Psoas muscle (tissue), 8 donors: ENCODE results near the gene ABCC4. TPM values are rescaled to one million over a fixed set of nuclear protein-coding genes. Genes with fewer than 3 reads are reported as not detected.

ENCODE experiments used
- ATAC-seq, 4 donors: fragments of 200-7000 bp; cut with Tn5 transposase; one replicate each; pipeline ENCODE4 v1.9.1; 2020; ENCODE audit warnings: moderate library complexity in 3 of 4, mild to moderate bottlenecking in 2 of 4
- DNase-seq, 2 donors: peaks; one replicate each; pipeline ENCODE4 v3.0.0-alpha.2; 2020
- H3K27ac ChIP-seq: fragments of 200-600 bp; one replicate; pipeline ENCODE4 v1.8.0; 2022
- H3K27me3 ChIP-seq, 3 donors: fragments of 200-600 bp in 1 of 3; one replicate each; pipeline versions ENCODE4 v1.6.1 to v1.8.0; 2013 to 2022; ENCODE audit warnings: low read length in 2 of 3, mild to moderate bottlenecking in 2 of 3, moderate library complexity in 1 of 3; ENCODE audit not compliant: insufficient read depth in 3 of 3
- H3K36me3 ChIP-seq, 2 donors: fragments of 200-600 bp in 1 of 2; one replicate each; pipeline versions ENCODE4 v1.6.1 to v1.8.0; 2013 to 2022; ENCODE audit warnings: low read depth in 1 of 2, mild to moderate bottlenecking in 1 of 2, moderate library complexity in 1 of 2; ENCODE audit not compliant: insufficient read depth in 1 of 2
- H3K4me1 ChIP-seq: fragments of 200-600 bp; one replicate; pipeline ENCODE4 v1.8.0; 2022
- H3K4me3 ChIP-seq: fragments of 200-600 bp; one replicate; pipeline ENCODE4 v1.8.0; 2022; ENCODE audit warnings: mild to moderate bottlenecking
- H3K9me3 ChIP-seq: fragments of 200-600 bp; one replicate; pipeline ENCODE4 v1.8.0; 2022
- CTCF ChIP-seq: fragments of 200-600 bp; IDR thresholded peaks from one replicate; pipeline ENCODE4 v1.8.0; 2022; ENCODE audit warnings: antibody characterized with exemption
- WGBS, 3 donors: extraction: QIAGEN DNeasy Blood & Tissue Kit; methylation state at CpG; one replicate each; pipeline versions ENCODE4 v1.1.6 to v1.1.7; 2013; 5-methylcytosine and 5-hydroxymethylcytosine counted together
- intact Hi-C, 2 donors: fragments of 100-400 bp; cut with DNase I; formaldehyde crosslinking; loops; one replicate each; pipeline versions ENCODE4 v1.11.0 to v1.14.2; 2022
- long read RNA-seq, 2 donors: library from polyadenylated mRNA; unstranded; transcript quantifications; one replicate each; pipeline ENCODE4 v2.0.0, GENCODE V29; 2021
- polyA plus RNA-seq, 3 donors: library from polyadenylated mRNA; stranded (reverse); fragments of 200-250 nt; gene quantifications; one replicate each; pipeline ENCODE4 v1.2.3, GENCODE V29; 2013
- total RNA-seq, 4 donors: library from RNA; stranded (reverse); fragmentation: NEBNext Ultra II Directional in 2 of 4; extraction: Animal tissue kit (Norgen Biotek cat#: 25700) in 2 of 4; gene quantifications; one replicate each; pipeline versions ENCODE4 v1.2.1 to v1.2.4, GENCODE V29; 2021 to 2023
- donor health status: healthy with polysubstance abuse.
- donor health status: DM: no; HTN: no; CAD: no; lungs with moderate emphysema.
- donor health status: Bipolar disorder and iron deficiency.
- donor health status: healthy.
- donor health status: DM: yes; HTN: yes; CAD: no.
- donor health status: DM: no; HTN: no; CAD: no.
- donor health status: DM: no; HTN: no; CAD: no.
- donor health status: DM: yes; HTN: yes; CAD: no.

The ABCC4 gene
- total RNA-seq (10 to 100 TPM in 1 of 4 donors, 1 to 10 TPM in 3; 4.3 to 25.2 (median 6.6) TPM), polyA plus RNA-seq (1 to 10 TPM; 2.3 to 6.1 (median 3.2) TPM)
- long read RNA-seq, donor 1, full-length matches to known transcripts: 6 of 22 reads
- long read RNA-seq, donor 1, partial matches to known transcripts: 5 of 22 reads
- long read RNA-seq, donor 1, other reads (novel, unspliced or antisense): 11 of 22 reads
- long read RNA-seq, donor 2, full-length matches to known transcripts: 4 of 11 reads
- long read RNA-seq, donor 2, partial matches to known transcripts: 4 of 11 reads
- long read RNA-seq, donor 2, other reads (novel, unspliced or antisense): 3 of 11 reads

DNA sequence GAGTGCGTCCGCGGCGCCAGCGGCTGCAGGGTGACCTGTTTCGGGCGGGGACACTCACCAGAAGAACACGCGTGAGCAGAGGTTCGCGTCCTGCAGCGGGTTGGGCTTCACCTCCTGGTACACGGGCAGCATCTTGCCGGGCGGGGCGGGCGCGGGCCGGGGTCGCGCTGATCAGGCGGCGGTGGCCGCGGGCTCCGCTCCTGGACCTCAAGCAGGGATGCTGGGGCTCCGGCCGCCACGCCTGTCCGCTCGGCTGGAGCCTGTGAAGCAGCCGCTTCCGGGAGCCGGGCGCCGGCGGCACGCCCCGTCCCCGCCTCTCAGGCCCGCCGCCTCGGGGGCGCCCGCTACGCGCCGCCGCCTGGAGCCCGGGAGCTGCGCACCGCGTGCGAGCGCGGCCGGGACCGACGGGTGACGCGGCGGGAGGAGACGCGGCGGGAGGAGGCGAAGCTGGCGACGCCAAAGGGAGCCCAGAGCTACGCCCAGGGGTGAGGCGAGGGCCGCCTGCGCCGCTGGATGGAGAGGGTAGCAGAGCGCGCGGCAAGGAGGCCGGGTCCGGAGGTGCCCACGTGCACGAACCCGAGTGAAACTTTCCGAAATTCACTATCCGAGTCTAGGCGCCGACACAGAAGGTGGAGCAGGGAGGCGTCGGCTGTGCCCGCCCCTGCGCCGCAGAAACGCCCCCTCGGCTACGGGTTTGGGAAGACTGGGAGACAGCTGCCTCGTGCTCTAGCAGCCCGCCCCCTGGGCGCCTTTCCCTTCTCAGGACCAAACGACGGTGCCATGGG is at the start of gene ABCC4:
ABCC4 (minus strand) TSS at position 269 of the 785 bp plus-strand sequence; CDS start at position 132, 137 bp downstream.
- peaks cover 38% of the 10 kb centered on the region for H3K4me1 ChIP-seq
- no peaks in the 10 kb centered on the region for H3K36me3 ChIP-seq
- intact Hi-C loops: loop anchor here in 1 of 2 donors (2.0 kb wide), 1 partner anchor 111 kb away; no protein-coding TSS in a partner anchor
- no peaks in the 10 kb centered on the region for H3K27me3 ChIP-seq
- H3K9me3 ChIP-seq: no peaks in the 10 kb centered on the region
- 0 to 1% (median 0%) methylated on average over 85 to 98 of the region's 98 CpGs for WGBS, 3 donors
- peak within 1 kb of the TSS; percentile 90 for H3K27ac ChIP-seq
- ATAC-seq (peak; percentile 79 to 88 (median 84)), DNase-seq (peak; percentile 69 to 78)
- H3K4me3 ChIP-seq: peak within 1 kb of the TSS; percentile 89
- TF ChIP-seq CTCF: no peak

- intact Hi-C loops: no loop called here
- Histone ChIP-seq H3K4me3 (no peak overlapping the region), H3K4me1 (peaks cover under 1% of the 10 kb centered on the region), H3K36me3 (no peaks in the 10 kb centered on the region), H3K27me3 (no peaks in the 10 kb centered on the region), H3K27ac (no peak overlapping the region), H3K9me3 (no peaks in the 10 kb centered on the region)
- ATAC-seq (peak in 2 of 4 donors; percentile 30 to 56), DNase-seq (no peak)
- no peak for TF ChIP-seq CTCF
- 46 to 81% (median 58%) methylated on average over 4 of the region's 4 CpGs for WGBS, 3 donors
Measured at GRCh38 chr13:95349267-95349666, 48.0 kb upstream of the ABCC4 start.

DNA sequence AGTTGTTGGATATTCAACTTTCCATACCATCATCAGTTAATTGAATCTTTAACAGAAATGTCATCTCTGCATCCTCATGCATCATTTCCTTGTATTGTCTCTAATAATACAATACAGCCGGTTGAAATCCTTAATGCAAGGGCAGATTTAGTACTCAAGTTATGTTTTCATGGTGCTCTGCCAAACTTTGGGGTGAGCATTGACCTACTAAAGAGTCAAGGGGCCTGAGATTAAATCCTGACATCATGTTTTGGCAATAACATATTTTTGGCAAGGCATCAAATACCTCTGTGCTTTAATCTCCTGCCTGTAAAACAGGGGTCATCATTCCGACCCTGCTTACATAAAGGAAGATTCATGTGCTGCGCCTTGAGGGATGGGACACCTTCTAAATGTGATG is 42.7 kb upstream of the ABCC4 start:
- no peak for TF ChIP-seq CTCF
- peak in 1 of 4 donors; percentile 19 for ATAC-seq
- no peak for DNase-seq
- Histone ChIP-seq H3K27ac (no peak overlapping the region), H3K4me1 (peaks cover 5% of the 10 kb centered on the region), H3K27me3 (no peaks in the 10 kb centered on the region), H3K4me3 (no peak overlapping the region), H3K9me3 (no peaks in the 10 kb centered on the region), H3K36me3 (no peaks in the 10 kb centered on the region)
- WGBS, 3 donors: 43 to 50% (median 46%) methylated on average over 3 of the region's 3 CpGs
- intact Hi-C loops: loop anchor here in 1 of 2 donors (5.0 kb wide), 1 partner anchor 33 kb away; no protein-coding TSS in a partner anchor

DNA sequence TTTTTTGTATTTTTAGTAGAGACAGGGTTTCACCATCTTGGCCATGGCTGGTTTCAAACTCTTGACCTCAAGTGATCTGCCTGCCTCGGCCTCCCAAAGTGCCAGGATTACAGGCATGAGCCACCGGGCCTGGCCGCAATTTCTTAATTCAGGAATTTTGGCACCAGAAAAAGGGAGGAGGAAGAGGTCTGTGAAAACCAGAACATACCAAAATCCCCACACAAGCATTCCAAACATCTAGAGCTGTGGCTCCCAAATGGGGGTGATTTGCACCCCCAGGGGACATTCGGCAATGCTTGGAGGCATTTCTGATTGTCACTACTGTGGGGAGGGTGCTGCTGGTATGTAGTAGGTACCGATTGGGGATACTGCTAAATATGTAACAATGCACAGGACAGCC is 40.2 kb upstream of the ABCC4 start:
- TF ChIP-seq CTCF: no peak
- no peaks in the 10 kb centered on the region for H3K9me3 ChIP-seq
- ATAC-seq: no peak
- H3K27ac ChIP-seq: no peak overlapping the region
- peaks cover 10% of the 10 kb centered on the region for H3K4me1 ChIP-seq
- 47 to 57% (median 54%) methylated on average over 5 of the region's 5 CpGs for WGBS, 3 donors
- H3K36me3 ChIP-seq: no peaks in the 10 kb centered on the region
- no peak for DNase-seq
- H3K27me3 ChIP-seq: no peaks in the 10 kb centered on the region
- intact Hi-C loops: loop anchor here in 1 of 2 donors (5.0 kb wide), 1 partner anchor 36 kb away; no protein-coding TSS in a partner anchor
- no peak overlapping the region for H3K4me3 ChIP-seq
